Keratinocyte (primary cell): ENCODE results near the gene HLA-F. TPM values are rescaled to one million over a fixed set of nuclear protein-coding genes. Genes with fewer than 3 reads are reported as not detected.
A peak's percentile ranks its signal among the peaks of the same experiment; 100 is the strongest.

ENCODE experiments used
- DNase-seq: peaks from one replicate; pipeline ENCODE4 v3.0.0-alpha.2; 2011; ENCODE audit warnings: low read depth, missing footprints, low spot score
- FAIRE-seq: peaks from 2 replicates; lab custom pipeline; 2011; peaks lifted over from hg19 to GRCh38; lab: Jason Lieb, UNC
- H2AFZ ChIP-seq: 2 replicates; pipeline ENCODE4 v1.6.0; 2012; ENCODE audit warnings: low read length, control low read depth, inconsistent platforms; ENCODE audit not compliant: control insufficient read depth
- H3K27ac ChIP-seq: 2 replicates; pipeline ENCODE4 v1.5.1; 2011; ENCODE audit warnings: low read length; ENCODE audit not compliant: control insufficient read depth, insufficient read depth
- H3K27me3 ChIP-seq: 3 replicates; pipeline ENCODE4 v1.6.0; 2011; ENCODE audit warnings: low read length; ENCODE audit not compliant: control insufficient read depth, insufficient read depth; ENCODE audit errors: extremely low read depth
- H3K36me3 ChIP-seq, 2 experiments: 2 replicates in 1 of 2; 3 replicates in 1 of 2; pipeline ENCODE4 v1.5.1; 2011; ENCODE audit warnings: low read length in 2 of 2, mild to moderate bottlenecking in 1 of 2; ENCODE audit not compliant: control insufficient read depth in 2 of 2, insufficient read depth in 2 of 2; ENCODE audit errors: extremely low read depth in 1 of 2
- H3K4me1 ChIP-seq: 3 replicates; pipeline ENCODE4 v1.5.1; 2011; ENCODE audit warnings: low read length; ENCODE audit not compliant: control insufficient read depth, insufficient read depth; ENCODE audit errors: extremely low read depth
- H3K4me2 ChIP-seq: 3 replicates; pipeline ENCODE4 v1.6.0; 2011; ENCODE audit warnings: low read depth, low read length; ENCODE audit not compliant: control insufficient read depth, insufficient read depth; ENCODE audit errors: extremely low read depth
- H3K4me3 ChIP-seq, 3 experiments: fragments of 200-600 bp in 1 of 3; sonication (generic) in 1 of 3; 2 replicates in 2 of 3; 3 replicates in 1 of 3; pipeline ENCODE4 v1.5.1; 2011 to 2016; ENCODE audit warnings: low read length in 3 of 3, mild to moderate bottlenecking in 3 of 3, control low read depth in 2 of 3, inconsistent platforms in 1 of 3, low read depth in 1 of 3, mixed read lengths in 1 of 3, mixed run types in 1 of 3, moderate library complexity in 1 of 3; ENCODE audit not compliant: control insufficient read depth in 2 of 3, insufficient read depth in 2 of 3; ENCODE audit errors: extremely low read depth in 1 of 3
- H3K79me2 ChIP-seq: 2 replicates; pipeline ENCODE4 v1.6.0; 2012; ENCODE audit warnings: low read length; ENCODE audit not compliant: control insufficient read depth, insufficient read depth
- H3K9ac ChIP-seq: 3 replicates; pipeline ENCODE4 v1.6.0; 2011; ENCODE audit warnings: low read length; ENCODE audit not compliant: control insufficient read depth, insufficient read depth; ENCODE audit errors: extremely low read depth
- H3K9me1 ChIP-seq: 3 replicates; pipeline ENCODE4 v1.6.0; 2011; ENCODE audit warnings: low read length; ENCODE audit not compliant: control insufficient read depth, insufficient read depth; ENCODE audit errors: extremely low read depth
- H3K9me3 ChIP-seq: 2 replicates; pipeline ENCODE4 v1.5.1; 2012; ENCODE audit warnings: low read depth, low read length; ENCODE audit not compliant: control insufficient read depth
- H4K20me1 ChIP-seq: 3 replicates; pipeline ENCODE4 v1.6.0; 2011; ENCODE audit warnings: low read length; ENCODE audit not compliant: control insufficient read depth, insufficient read depth; ENCODE audit errors: extremely low read depth
- CTCF ChIP-seq, 3 experiments: IDR thresholded peaks in 1 of 3; conservative IDR thresholded peaks in 1 of 3; optimal IDR thresholded peaks in 1 of 3; 2 replicates in 2 of 3; 3 replicates in 1 of 3; pipeline versions ENCODE3 to v1.5.1; 2011; ENCODE audit warnings: low read length in 3 of 3, mild to moderate bottlenecking in 3 of 3, moderate library complexity in 2 of 3, control low read depth in 1 of 3, inconsistent platforms in 1 of 3; ENCODE audit not compliant: insufficient read depth in 2 of 3; ENCODE audit errors: extremely low read depth in 1 of 3
- EZH2 ChIP-seq: IDR thresholded peaks from one replicate; pipeline ENCODE4 v1.6.1; 2012; ENCODE audit warnings: inconsistent platforms, mild to moderate bottlenecking, low read length, moderate library complexity
- dilution Hi-C: fragments of 300-500 bp; cut with MboI; formaldehyde crosslinking; loops from one replicate; pipeline ENCODE4 v1.7.0; 2020; ENCODE audit warnings: low sequenced_read_pairs; ENCODE audit not compliant: extremely low pct_ligation_motif_present
- polyA plus RNA-seq, 5 experiments: library from polyadenylated mRNA; depleted of rRNA in 3 of 5; stranded (reverse) in 3 of 5; stranded (forward) in 1 of 5; unstranded in 1 of 5; fragments of >200 nt; gene quantifications; 1 replicate in 1 of 5; 2 replicates in 3 of 5; 3 replicates in 1 of 5; pipeline versions ENCODE4 v1.2.1 to v1.2.3, GENCODE V29; 2011 to 2012; ENCODE audit warnings: missing spikeins in 2 of 5, low read depth in 1 of 5, low replicate concordance in 1 of 5

Gene HLA-F
- polyA plus RNA-seq, 1 donor (not counting 4 experiments of a cell fraction or from before 2014, with no cell fraction given) = 36.2 TPM

GRCh38 chr6:29710281-29710941 is 12.8 kb upstream of the HLA-F start:
- Histone ChIP-seq H4K20me1 (no peaks in the 10 kb centered on the region), H3K9me1 (no peaks in the 10 kb centered on the region), H3K4me2 (no peak overlapping the region), H3K4me1 (no peaks in the 10 kb centered on the region), H3K27ac (no peak overlapping the region), H3K9me3 (no peaks in the 10 kb centered on the region), H3K9ac (no peak overlapping the region), H3K36me3 (no peaks in the 10 kb centered on the region), H2AFZ (no peak overlapping the region), H3K4me3 (no peak overlapping the region), H3K79me2 (no peaks in the 10 kb centered on the region), H3K27me3 (peaks cover 24% of the 10 kb centered on the region)
- no peak for FAIRE-seq
- dilution Hi-C loops = no loop called here
- no peak for TF ChIP-seq CTCF (optimal IDR thresholded peaks at IDR 0.05 in 1 of 3, IDR thresholded peaks at IDR 0.05 in 1 of 3, conservative IDR thresholded peaks at IDR 0.05 in 1 of 3; ENCODE audit: extremely low read depth in 1 of 3, insufficient read depth in 2 of 3, low read length in 3 of 3)
- no peak for TF ChIP-seq EZH2
- no peak for DNase-seq

- no peak overlapping the region for H2AFZ ChIP-seq
- no peaks in the 10 kb centered on the region for H3K9me1 ChIP-seq
- DNase-seq (no peak), FAIRE-seq (no peak)
- TF ChIP-seq CTCF (optimal IDR thresholded peaks at IDR 0.05 in 1 of 3, IDR thresholded peaks at IDR 0.05 in 1 of 3, conservative IDR thresholded peaks at IDR 0.05 in 1 of 3; ENCODE audit: extremely low read depth in 1 of 3, insufficient read depth in 2 of 3, low read length in 3 of 3) (peak in 1 of 3 experiments; percentile 54), EZH2 (no peak)
- no peaks in the 10 kb centered on the region for H3K27me3 ChIP-seq
- H3K4me2 ChIP-seq = no peak overlapping the region
- H3K4me1 ChIP-seq = peaks cover 8% of the 10 kb centered on the region
- no peak overlapping the region for H3K4me3 ChIP-seq
- H3K36me3 ChIP-seq = peaks cover 3 to 8% of the 10 kb centered on the region in 2 experiments
- no peak overlapping the region for H3K9ac ChIP-seq
- no peaks in the 10 kb centered on the region for H4K20me1 ChIP-seq
- H3K79me2 ChIP-seq = peaks cover 6% of the 10 kb centered on the region
- H3K27ac ChIP-seq = no peak overlapping the region
- dilution Hi-C loops = no loop called here
- H3K9me3 ChIP-seq = no peaks in the 10 kb centered on the region
Observed at GRCh38 chr6:29720863-29721262, 2.4 kb upstream of the HLA-F start.
